NCI-H69 (cell line): ENCODE data around the gene EDRF1.
A peak's percentile ranks its signal among the peaks of the same experiment; 100 is the strongest.

Experiments used
- DNase-seq: peaks from one replicate; lab custom pipeline; 2025; lab: John Stamatoyannopoulos, UW

Gene EDRF1

GRCh38 chr10:125719173-125720001 lies at the start of gene EDRF1:
Gene EDRF1, plus strand, starts transcription at chr10:125719709. Its CDS starts 99 bp downstream, at chr10:125719808.
- DNase-seq: peak; percentile 96

- no peak for DNase-seq
These were observed 46.6 kb upstream of the EDRF1 start for GRCh38 chr10:125672884-125673283.

GRCh38 chr10:125679436-125679835 lies 40.1 kb upstream of the EDRF1 start:
- no peak for DNase-seq

- DNase-seq: no peak
These were observed 36.4 kb upstream of the EDRF1 start, which contains the start of gene TEX36 for GRCh38 chr10:125683063-125683462. Gene TEX36, minus strand, starts transcription at chr10:125683163. Its CDS starts 174 bp downstream, at chr10:125682989.

- no peak for DNase-seq
These were observed 35.7 kb upstream of the EDRF1 start for GRCh38 chr10:125683821-125684220.

- DNase-seq: no peak
These were observed 34.9 kb upstream of the EDRF1 start for GRCh38 chr10:125684581-125684980.

- DNase-seq: no peak
These were observed 31.9 kb upstream of the EDRF1 start for GRCh38 chr10:125687507-125688185.

GRCh38 chr10:125689955-125690569 lies 29.4 kb upstream of the EDRF1 start:
- peak; percentile 7 for DNase-seq

- DNase-seq: peak; percentile 61
These were observed 28.1 kb upstream of the EDRF1 start for GRCh38 chr10:125691160-125691981.

GRCh38 chr10:125692196-125692595 lies 27.3 kb upstream of the EDRF1 start:
- DNase-seq: no peak

- DNase-seq: no peak
These were observed 26.6 kb upstream of the EDRF1 start for GRCh38 chr10:125692601-125693523.

GRCh38 chr10:125693524-125693847 lies 26.0 kb upstream of the EDRF1 start:
- no peak for DNase-seq

- no peak for DNase-seq
These were observed 24.6 kb upstream of the EDRF1 start for GRCh38 chr10:125694883-125695282.

- DNase-seq: peak; percentile 9
These were observed 22.6 kb upstream of the EDRF1 start for GRCh38 chr10:125696884-125697283.

GRCh38 chr10:125698481-125698998 lies 21.0 kb upstream of the EDRF1 start:
- DNase-seq: no peak

GRCh38 chr10:125699562-125700143 lies 19.9 kb upstream of the EDRF1 start:
- no peak for DNase-seq

GRCh38 chr10:125700355-125700911 lies 19.1 kb upstream of the EDRF1 start:
- no peak for DNase-seq

- DNase-seq: no peak
These were observed 11.7 kb upstream of the EDRF1 start for GRCh38 chr10:125707541-125708468.

GRCh38 chr10:125708971-125709503 lies 10.5 kb upstream of the EDRF1 start:
- DNase-seq: no peak
